ENCODE data around the gene SOBP. TPM values are rescaled to one million over a fixed set of nuclear protein-coding genes. Genes with fewer than 3 reads are reported as not detected.

The SOBP gene
- total RNA-seq, 2 experiments from 2014 or later, result 0.05 to 0.17 TPM

- CTCF ChIA-PET, result no interaction called here
- intact Hi-C loops (cut with DNase I, micrococcal nuclease), result no loop called here
- no peak overlapping the region for H3K27ac ChIP-seq (ENCODE audit: low read depth in 1 of 2, low read length in 2 of 2)
- TF ChIP-seq CTCF (IDR thresholded peaks at IDR 0.05), result no peak
- Mint-ChIP-seq H3K9me3 (no peaks in the 10 kb centered on the region), H3K36me3 (ENCODE audit: low read depth) (no peaks in the 10 kb centered on the region), H3K27ac (no peak overlapping the region), H3K27me3 (peaks cover 6% of the 10 kb centered on the region), H3K4me3 (no peak overlapping the region), H3K4me1 (ENCODE audit: low read depth) (peaks cover 38% of the 10 kb centered on the region)
- POLR2A ChIA-PET, result no interaction called here
- ATAC-seq (ENCODE audit: poor library complexity), result no peak
- no peaks in the 10 kb centered on the region for H3K36me3 ChIP-seq (ENCODE audit: insufficient read depth, low read length)
- H3K4me3 ChIP-seq (ENCODE audit: low read length), result no peak overlapping the region
- no peak for DNase-seq
- H3K27me3 ChIP-seq (ENCODE audit: control insufficient read depth in 1 of 2, insufficient read depth in 2 of 2, low read length in 2 of 2), result no peaks in the 10 kb centered on the region
- H3K9me3 ChIP-seq (ENCODE audit: control insufficient read depth in 1 of 2, insufficient read depth in 1 of 2, low read length in 2 of 2), result no peaks in the 10 kb centered on the region
- H3K4me1 ChIP-seq (ENCODE audit: insufficient read depth, low read length), result peaks cover 19% of the 10 kb centered on the region
These were observed 169.3 kb downstream of the SOBP start for GRCh38 chr6:107658920-107659865.

DNA sequence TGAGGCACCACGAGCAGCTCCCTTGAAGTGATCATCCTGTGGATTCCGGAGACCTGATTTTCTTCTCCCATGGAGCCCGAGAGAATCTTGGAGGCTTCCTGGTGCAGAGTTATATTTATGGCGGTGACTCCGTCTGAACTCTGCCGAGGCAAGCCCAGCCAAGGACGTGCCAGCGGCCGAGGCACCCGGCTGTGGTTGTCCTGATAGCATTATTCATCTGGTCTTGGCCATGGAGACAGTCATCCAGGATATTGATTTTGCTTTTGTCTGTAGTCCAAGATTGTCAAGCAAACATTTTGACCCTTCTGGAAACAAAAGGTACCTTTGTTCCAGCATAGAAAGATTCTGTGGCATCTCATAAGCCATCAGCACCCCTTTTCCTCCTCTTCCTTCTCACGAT, 170.9 kb downstream of the SOBP start:
- Mint-ChIP-seq H3K27ac (no peak overlapping the region), H3K4me1 (ENCODE audit: low read depth) (peaks cover 33% of the 10 kb centered on the region), H3K36me3 (ENCODE audit: low read depth) (no peaks in the 10 kb centered on the region), H3K4me3 (no peak overlapping the region), H3K9me3 (no peaks in the 10 kb centered on the region), H3K27me3 (no peaks in the 10 kb centered on the region)
- TF ChIP-seq CTCF (IDR thresholded peaks at IDR 0.05), result no peak
- DNase-seq, result no peak
- Histone ChIP-seq H3K9me3 (ENCODE audit: control insufficient read depth in 1 of 2, insufficient read depth in 1 of 2, low read length in 2 of 2) (no peaks in the 10 kb centered on the region), H3K4me1 (ENCODE audit: insufficient read depth, low read length) (peaks cover 19% of the 10 kb centered on the region), H3K27ac (ENCODE audit: low read depth in 1 of 2, low read length in 2 of 2) (no peak overlapping the region), H3K27me3 (ENCODE audit: control insufficient read depth in 1 of 2, insufficient read depth in 2 of 2, low read length in 2 of 2) (no peaks in the 10 kb centered on the region), H3K36me3 (ENCODE audit: insufficient read depth, low read length) (no peaks in the 10 kb centered on the region), H3K4me3 (ENCODE audit: low read length) (no peak overlapping the region)
- ATAC-seq (ENCODE audit: poor library complexity), result no peak
- intact Hi-C loops (cut with DNase I, micrococcal nuclease), result no loop called here
- ChIA-PET CTCF (no interaction called here), POLR2A (no interaction called here)

DNA sequence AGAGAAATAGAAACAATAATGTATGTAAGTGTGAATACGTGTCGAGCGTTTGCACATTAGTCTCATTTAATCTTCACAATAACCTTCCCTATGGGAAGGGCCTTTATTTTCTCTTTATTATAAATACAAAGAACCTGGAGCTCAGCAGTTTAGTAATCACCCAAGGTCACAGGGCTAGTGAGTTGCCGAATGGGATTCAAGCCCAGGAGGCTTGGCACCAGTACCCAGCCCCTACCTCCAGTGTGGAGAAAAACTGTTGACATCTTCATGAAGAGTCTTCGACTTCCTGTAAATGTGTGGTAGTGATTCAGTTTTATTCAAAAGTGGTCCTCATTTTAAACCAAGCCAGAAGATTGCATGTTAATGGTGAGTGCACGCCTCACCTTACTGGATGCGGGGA, 171.4 kb downstream of the SOBP start:
- ChIA-PET CTCF (no interaction called here), POLR2A (no interaction called here)
- intact Hi-C loops (cut with DNase I, micrococcal nuclease), result no loop called here
- no peak for DNase-seq
- Mint-ChIP-seq H3K4me3 (no peak overlapping the region), H3K27ac (no peak overlapping the region), H3K4me1 (ENCODE audit: low read depth) (peaks cover 29% of the 10 kb centered on the region), H3K27me3 (no peaks in the 10 kb centered on the region), H3K9me3 (no peaks in the 10 kb centered on the region), H3K36me3 (ENCODE audit: low read depth) (no peaks in the 10 kb centered on the region)
- Histone ChIP-seq H3K9me3 (ENCODE audit: control insufficient read depth in 1 of 2, insufficient read depth in 1 of 2, low read length in 2 of 2) (no peaks in the 10 kb centered on the region), H3K27me3 (ENCODE audit: control insufficient read depth in 1 of 2, insufficient read depth in 2 of 2, low read length in 2 of 2) (no peaks in the 10 kb centered on the region), H3K36me3 (ENCODE audit: insufficient read depth, low read length) (no peaks in the 10 kb centered on the region), H3K4me3 (ENCODE audit: low read length) (no peak overlapping the region), H3K4me1 (ENCODE audit: insufficient read depth, low read length) (peaks cover 19% of the 10 kb centered on the region), H3K27ac (ENCODE audit: low read depth in 1 of 2, low read length in 2 of 2) (no peak overlapping the region)
- no peak for TF ChIP-seq CTCF (IDR thresholded peaks at IDR 0.05)
- no peak for ATAC-seq (ENCODE audit: poor library complexity)
